Measurements from ENCODE around the gene MMD. TPM values are rescaled to one million over a fixed set of nuclear protein-coding genes. Genes with fewer than 3 reads are reported as not detected.

MMD gene
- total and polyA plus RNA-seq, 2 of the 13 experiments (the other 11 are each of a cell fraction or from before 2014, with no cell fraction given) = 121 to 225 TPM

DNA sequence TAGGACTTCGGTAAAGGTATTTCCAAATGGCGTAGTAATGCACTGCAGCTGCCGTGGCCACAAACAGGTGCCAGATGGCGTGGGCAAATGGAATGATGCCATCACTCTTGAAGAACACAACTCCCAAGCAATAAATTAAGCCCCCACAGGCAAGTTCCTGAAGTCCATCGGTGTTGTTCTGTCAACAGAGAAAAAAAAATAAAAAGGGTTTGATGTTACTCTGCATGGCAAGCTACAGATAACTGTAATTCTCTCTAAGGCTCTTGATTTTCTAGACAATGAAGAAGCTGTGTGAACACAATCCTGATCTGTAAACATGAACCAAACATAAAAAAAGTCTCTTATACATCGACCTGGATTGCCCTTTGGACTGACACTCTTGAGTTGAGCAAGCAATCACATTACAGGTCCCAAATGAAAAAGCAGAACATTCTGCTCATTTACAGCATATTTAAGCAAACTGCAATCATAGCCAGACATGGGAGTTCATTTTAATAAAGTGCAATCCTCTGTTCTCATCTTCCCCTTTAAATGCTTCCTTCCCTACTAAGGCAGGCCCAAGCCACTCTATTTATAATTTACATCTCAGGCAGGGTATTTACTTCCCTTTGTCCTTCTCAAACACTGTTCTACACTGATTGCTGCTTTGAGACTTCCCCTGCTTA lies 27.1 kb downstream of the MMD start (continued):
- TF ChIP-seq, protein P1, sequence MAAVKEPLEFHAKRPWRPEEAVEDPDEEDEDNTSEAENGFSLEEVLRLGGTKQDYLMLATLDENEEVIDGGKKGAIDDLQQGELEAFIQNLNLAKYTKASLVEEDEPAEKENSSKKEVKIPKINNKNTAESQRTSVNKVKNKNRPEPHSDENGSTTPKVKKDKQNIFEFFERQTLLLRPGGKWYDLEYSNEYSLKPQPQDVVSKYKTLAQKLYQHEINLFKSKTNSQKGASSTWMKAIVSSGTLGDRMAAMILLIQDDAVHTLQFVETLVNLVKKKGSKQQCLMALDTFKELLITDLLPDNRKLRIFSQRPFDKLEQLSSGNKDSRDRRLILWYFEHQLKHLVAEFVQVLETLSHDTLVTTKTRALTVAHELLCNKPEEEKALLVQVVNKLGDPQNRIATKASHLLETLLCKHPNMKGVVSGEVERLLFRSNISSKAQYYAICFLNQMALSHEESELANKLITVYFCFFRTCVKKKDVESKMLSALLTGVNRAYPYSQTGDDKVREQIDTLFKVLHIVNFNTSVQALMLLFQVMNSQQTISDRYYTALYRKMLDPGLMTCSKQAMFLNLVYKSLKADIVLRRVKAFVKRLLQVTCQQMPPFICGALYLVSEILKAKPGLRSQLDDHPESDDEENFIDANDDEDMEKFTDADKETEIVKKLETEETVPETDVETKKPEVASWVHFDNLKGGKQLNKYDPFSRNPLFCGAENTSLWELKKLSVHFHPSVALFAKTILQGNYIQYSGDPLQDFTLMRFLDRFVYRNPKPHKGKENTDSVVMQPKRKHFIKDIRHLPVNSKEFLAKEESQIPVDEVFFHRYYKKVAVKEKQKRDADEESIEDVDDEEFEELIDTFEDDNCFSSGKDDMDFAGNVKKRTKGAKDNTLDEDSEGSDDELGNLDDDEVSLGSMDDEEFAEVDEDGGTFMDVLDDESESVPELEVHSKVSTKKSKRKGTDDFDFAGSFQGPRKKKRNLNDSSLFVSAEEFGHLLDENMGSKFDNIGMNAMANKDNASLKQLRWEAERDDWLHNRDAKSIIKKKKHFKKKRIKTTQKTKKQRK (IDR thresholded peaks at IDR 0.05; ENCODE audit: low read length) = no peak
- TF ChIP-seq PRPF4 (IDR thresholded peaks at IDR 0.05; ENCODE audit: low read depth, low read length, poor library complexity, severe bottlenecking) (peak; percentile 75), ZNF256 (CRISPR knock-in tag; conservative IDR thresholded peaks at IDR 0.05) (no peak), KLF13 (CRISPR knock-in tag; IDR thresholded peaks at IDR 0.05) (no peak), TARDBP (CRISPR knock-in tag; IDR thresholded peaks at IDR 0.05) (peak; percentile 75; the same call in 1 of the 2 replicates), MYNN (CRISPR knock-in tag; IDR thresholded peaks at IDR 0.05; ENCODE audit: low read depth) (no peak), ZBTB7B (CRISPR knock-in tag; IDR thresholded peaks at IDR 0.05) (peak; percentile 73; the same call in 1 of the 2 replicates), TBX2 (CRISPR knock-in tag; IDR thresholded peaks at IDR 0.05; ENCODE audit: borderline replicate concordance) (peak; percentile 83), RFX3 (CRISPR knock-in tag; IDR thresholded peaks at IDR 0.05) (no peak), ZFP37 (CRISPR knock-in tag; IDR thresholded peaks at IDR 0.05; ENCODE audit: borderline replicate concordance) (no peak), ZNF30 (CRISPR knock-in tag; IDR thresholded peaks at IDR 0.05) (no peak), JDP2 (CRISPR knock-in tag; IDR thresholded peaks at IDR 0.05; ENCODE audit: borderline replicate concordance) (no peak), CREM (IDR thresholded peaks at IDR 0.05) (peak; percentile 79), CREM (CRISPR knock-in tag; IDR thresholded peaks at IDR 0.05) (no peak), MEIS2 (CRISPR knock-in tag; IDR thresholded peaks at IDR 0.05) (0 out of 2 replicates have a peak, but pooled peaks have one; percentile 39), ZFY (CRISPR knock-in tag; IDR thresholded peaks at IDR 0.05) (no peak)
- TF ChIP-seq, protein P2, sequence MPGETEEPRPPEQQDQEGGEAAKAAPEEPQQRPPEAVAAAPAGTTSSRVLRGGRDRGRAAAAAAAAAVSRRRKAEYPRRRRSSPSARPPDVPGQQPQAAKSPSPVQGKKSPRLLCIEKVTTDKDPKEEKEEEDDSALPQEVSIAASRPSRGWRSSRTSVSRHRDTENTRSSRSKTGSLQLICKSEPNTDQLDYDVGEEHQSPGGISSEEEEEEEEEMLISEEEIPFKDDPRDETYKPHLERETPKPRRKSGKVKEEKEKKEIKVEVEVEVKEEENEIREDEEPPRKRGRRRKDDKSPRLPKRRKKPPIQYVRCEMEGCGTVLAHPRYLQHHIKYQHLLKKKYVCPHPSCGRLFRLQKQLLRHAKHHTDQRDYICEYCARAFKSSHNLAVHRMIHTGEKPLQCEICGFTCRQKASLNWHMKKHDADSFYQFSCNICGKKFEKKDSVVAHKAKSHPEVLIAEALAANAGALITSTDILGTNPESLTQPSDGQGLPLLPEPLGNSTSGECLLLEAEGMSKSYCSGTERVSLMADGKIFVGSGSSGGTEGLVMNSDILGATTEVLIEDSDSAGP (CRISPR knock-in tag; IDR thresholded peaks at IDR 0.05; ENCODE audit: borderline replicate concordance) = no peak
- TF ChIP-seq, protein P3, sequence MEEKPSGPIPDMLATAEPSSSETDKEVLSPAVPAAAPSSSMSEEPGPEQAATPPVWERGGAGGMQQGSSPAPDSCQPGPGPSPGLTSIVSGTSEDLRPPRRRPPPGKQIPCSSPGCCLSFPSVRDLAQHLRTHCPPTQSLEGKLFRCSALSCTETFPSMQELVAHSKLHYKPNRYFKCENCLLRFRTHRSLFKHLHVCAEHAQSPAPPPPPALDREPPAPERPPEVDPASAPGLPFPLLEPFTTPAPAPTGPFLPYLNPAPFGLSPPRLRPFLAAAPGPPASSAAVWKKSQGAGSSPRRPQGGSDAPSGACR (CRISPR knock-in tag; IDR thresholded peaks at IDR 0.05) = no peak
- TF ChIP-seq, protein P4, sequence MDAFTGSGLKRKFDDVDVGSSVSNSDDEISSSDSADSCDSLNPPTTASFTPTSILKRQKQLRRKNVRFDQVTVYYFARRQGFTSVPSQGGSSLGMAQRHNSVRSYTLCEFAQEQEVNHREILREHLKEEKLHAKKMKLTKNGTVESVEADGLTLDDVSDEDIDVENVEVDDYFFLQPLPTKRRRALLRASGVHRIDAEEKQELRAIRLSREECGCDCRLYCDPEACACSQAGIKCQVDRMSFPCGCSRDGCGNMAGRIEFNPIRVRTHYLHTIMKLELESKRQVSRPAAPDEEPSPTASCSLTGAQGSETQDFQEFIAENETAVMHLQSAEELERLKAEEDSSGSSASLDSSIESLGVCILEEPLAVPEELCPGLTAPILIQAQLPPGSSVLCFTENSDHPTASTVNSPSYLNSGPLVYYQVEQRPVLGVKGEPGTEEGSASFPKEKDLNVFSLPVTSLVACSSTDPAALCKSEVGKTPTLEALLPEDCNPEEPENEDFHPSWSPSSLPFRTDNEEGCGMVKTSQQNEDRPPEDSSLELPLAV (CRISPR knock-in tag; conservative IDR thresholded peaks at IDR 0.05; ENCODE audit: low read depth) = no peak
